Mucosa of stomach (tissue), 1 donor: ENCODE data around the gene SCYL3.
"Not testable (repeated sequence)": the region's sequence is repeated elsewhere in the genome, so short reads cannot be mapped to it uniquely, and the experiment has no call there.

Experiments
- H3K27me3 ChIP-seq: one replicate; pipeline ENCODE4 v1.7.0; 2013; ENCODE audit warnings: mild to moderate bottlenecking, low read length; ENCODE audit not compliant: control insufficient read depth, insufficient read depth
- H3K36me3 ChIP-seq: one replicate; pipeline ENCODE4 v1.7.0; 2013; ENCODE audit warnings: low read length; ENCODE audit not compliant: control insufficient read depth, insufficient read depth
- H3K4me1 ChIP-seq: one replicate; pipeline ENCODE4 v1.7.0; 2013; ENCODE audit warnings: mild to moderate bottlenecking, low read length; ENCODE audit not compliant: control insufficient read depth, insufficient read depth
- H3K4me3 ChIP-seq: one replicate; pipeline ENCODE4 v1.7.0; 2013; ENCODE audit warnings: low read length
- H3K9ac ChIP-seq: one replicate; pipeline ENCODE4 v1.7.0; 2013; ENCODE audit warnings: mild to moderate bottlenecking, low read length, moderate library complexity
- H3K9me3 ChIP-seq: one replicate; pipeline ENCODE4 v1.7.0; 2013; ENCODE audit warnings: mild to moderate bottlenecking, low read length, moderate library complexity; ENCODE audit not compliant: control insufficient read depth
- donor health status: Pancreatic carcinoma.

Gene SCYL3

GRCh38 chr1:169918927-169919326, 25.2 kb upstream of the SCYL3 start:
- Histone ChIP-seq H3K36me3 (no peaks in the 10 kb centered on the region), H3K4me1 (no peaks in the 10 kb centered on the region), H3K4me3 (no peak overlapping the region), H3K9ac (no peak overlapping the region), H3K9me3 (no peaks in the 10 kb centered on the region), H3K27me3 (no peaks in the 10 kb centered on the region)

GRCh38 chr1:169918220-169918619, 24.5 kb upstream of the SCYL3 start:
- H3K4me1 ChIP-seq, H3K4me3 ChIP-seq, H3K27me3 ChIP-seq, H3K9ac ChIP-seq, H3K36me3 ChIP-seq, H3K9me3 ChIP-seq: not testable (repeated sequence)

GRCh38 chr1:169915150-169915549, 21.5 kb upstream of the SCYL3 start:
- Histone ChIP-seq H3K4me1 (no peaks in the 10 kb centered on the region), H3K9me3 (no peaks in the 10 kb centered on the region), H3K4me3 (no peak overlapping the region), H3K9ac (no peak overlapping the region), H3K27me3 (no peaks in the 10 kb centered on the region), H3K36me3 (no peaks in the 10 kb centered on the region)

DNA sequence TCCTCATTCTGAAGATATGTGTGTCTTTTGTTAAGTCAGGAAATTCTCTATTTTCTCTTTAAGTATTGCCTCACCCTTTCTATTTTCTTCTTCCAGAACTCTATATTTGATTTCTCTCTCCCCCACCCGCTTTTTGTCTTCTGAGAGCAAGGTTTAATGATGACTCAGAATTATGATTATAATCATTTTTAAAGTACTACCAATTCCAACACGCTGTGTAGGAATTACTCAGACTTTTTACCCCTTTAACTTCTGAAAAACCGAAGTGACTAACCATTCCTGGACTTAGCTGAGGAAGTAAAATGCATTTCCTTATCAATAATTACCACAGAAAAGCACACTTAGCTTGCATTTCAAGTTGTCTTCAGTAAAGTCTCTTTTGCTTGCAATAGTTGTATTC, 20.8 kb upstream of the SCYL3 start:
- no peaks in the 10 kb centered on the region for H3K4me1 ChIP-seq
- no peaks in the 10 kb centered on the region for H3K9me3 ChIP-seq
- no peak overlapping the region for H3K9ac ChIP-seq
- H3K4me3 ChIP-seq = no peak overlapping the region
- H3K36me3 ChIP-seq = no peaks in the 10 kb centered on the region
- no peaks in the 10 kb centered on the region for H3K27me3 ChIP-seq

DNA sequence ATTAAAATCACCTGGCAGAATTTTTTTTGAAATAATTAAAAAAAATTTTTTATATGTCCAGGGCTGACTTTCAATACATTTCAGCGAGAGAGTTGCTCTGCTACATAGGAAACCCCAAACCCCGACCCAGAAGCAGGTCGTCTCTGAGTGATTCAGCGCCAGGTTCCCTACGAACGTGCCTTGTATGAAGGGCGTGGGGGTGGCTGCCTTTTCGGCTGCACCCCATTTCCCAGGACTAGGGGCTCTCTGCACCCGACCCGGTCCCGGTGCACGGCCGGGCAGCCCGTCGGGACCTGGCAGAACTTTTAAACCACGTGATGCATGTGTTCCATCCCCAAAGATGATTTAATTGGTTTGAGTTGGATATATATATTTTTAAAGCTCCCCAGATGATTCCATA, 15.8 kb upstream of the SCYL3 start:
- Histone ChIP-seq H3K4me3 (no peak overlapping the region), H3K9ac (no peak overlapping the region), H3K9me3 (no peaks in the 10 kb centered on the region), H3K4me1 (no peaks in the 10 kb centered on the region), H3K27me3 (no peaks in the 10 kb centered on the region), H3K36me3 (no peaks in the 10 kb centered on the region)

- Histone ChIP-seq H3K9me3 (no peaks in the 10 kb centered on the region), H3K36me3 (no peaks in the 10 kb centered on the region), H3K4me1 (no peaks in the 10 kb centered on the region), H3K9ac (no peak overlapping the region), H3K4me3 (no peak overlapping the region), H3K27me3 (no peaks in the 10 kb centered on the region)
Measured at GRCh38 chr1:169906938-169907337, 13.2 kb upstream of the SCYL3 start.

GRCh38 chr1:169904834-169905233, 11.1 kb upstream of the SCYL3 start:
- Histone ChIP-seq H3K36me3 (no peaks in the 10 kb centered on the region), H3K9ac (no peak overlapping the region), H3K4me1 (no peaks in the 10 kb centered on the region), H3K9me3 (no peaks in the 10 kb centered on the region), H3K27me3 (no peaks in the 10 kb centered on the region), H3K4me3 (no peak overlapping the region)

DNA sequence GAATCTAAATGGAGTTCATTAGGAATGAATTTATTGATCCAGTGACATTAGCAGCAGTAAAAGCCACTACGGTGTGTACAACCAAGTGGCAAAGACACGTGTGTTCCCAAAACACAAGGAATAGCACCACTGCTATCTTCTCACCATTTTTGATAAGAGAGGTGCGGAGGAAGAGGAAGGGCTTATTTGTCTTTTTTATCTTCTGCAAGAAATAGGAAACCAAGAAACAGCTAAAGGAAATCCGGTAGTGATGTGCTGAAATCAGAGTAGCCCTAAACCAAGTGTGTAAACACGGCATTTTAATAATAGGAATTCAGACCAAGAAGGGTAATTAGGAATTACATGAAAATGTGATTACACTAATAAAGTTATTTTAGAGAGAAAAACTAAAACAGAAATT, 9.1 kb upstream of the SCYL3 start:
- Histone ChIP-seq H3K36me3 (no peaks in the 10 kb centered on the region), H3K4me3 (no peak overlapping the region), H3K4me1 (no peaks in the 10 kb centered on the region), H3K9ac (no peak overlapping the region), H3K27me3 (no peaks in the 10 kb centered on the region), H3K9me3 (no peaks in the 10 kb centered on the region)

GRCh38 chr1:169901115-169901514, 7.4 kb upstream of the SCYL3 start:
- Histone ChIP-seq H3K36me3 (no peaks in the 10 kb centered on the region), H3K4me3 (no peak overlapping the region), H3K4me1 (no peaks in the 10 kb centered on the region), H3K9ac (no peak overlapping the region), H3K9me3 (no peaks in the 10 kb centered on the region), H3K27me3 (no peaks in the 10 kb centered on the region)

GRCh38 chr1:169900571-169900970, 6.9 kb upstream of the SCYL3 start:
- no peaks in the 10 kb centered on the region for H3K36me3 ChIP-seq
- no peaks in the 10 kb centered on the region for H3K9me3 ChIP-seq
- no peaks in the 10 kb centered on the region for H3K27me3 ChIP-seq
- H3K9ac ChIP-seq = no peak overlapping the region
- no peak overlapping the region for H3K4me3 ChIP-seq
- no peaks in the 10 kb centered on the region for H3K4me1 ChIP-seq

DNA sequence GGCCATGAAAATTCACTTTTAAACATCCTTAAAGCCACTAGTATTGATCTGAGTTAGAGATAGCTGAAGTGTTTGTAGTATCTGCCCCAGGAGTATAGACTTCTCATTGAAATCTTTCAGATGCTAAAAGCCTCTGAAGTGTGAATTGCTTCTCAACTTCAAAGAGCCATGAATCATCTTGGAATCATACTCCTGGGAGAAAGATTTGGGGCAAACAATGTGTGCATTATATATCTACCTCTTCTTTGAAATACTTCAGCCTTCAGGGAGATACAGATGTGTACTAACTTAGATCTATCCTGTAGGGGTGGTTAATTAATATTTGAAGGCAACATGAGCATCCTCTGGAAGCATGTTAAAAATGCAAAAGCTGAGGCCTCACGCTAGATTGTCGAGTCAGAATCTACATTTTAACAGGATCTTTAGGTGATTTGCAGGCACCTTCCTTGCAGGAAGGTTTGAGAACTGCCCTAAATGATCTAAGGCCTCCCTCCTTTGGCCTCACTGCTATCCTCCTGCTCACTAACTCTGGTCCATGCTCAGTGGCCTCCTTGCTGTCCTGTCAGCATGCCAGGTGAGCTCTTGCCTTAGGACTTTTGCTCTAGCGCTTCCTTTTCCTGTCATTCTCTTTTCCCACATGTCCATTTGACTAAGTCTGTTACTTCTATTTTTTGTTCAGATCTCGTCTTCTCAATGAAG, 6.0 kb upstream of the SCYL3 start:
- Histone ChIP-seq H3K4me3 (no peak overlapping the region), H3K4me1 (no peaks in the 10 kb centered on the region), H3K27me3 (no peaks in the 10 kb centered on the region), H3K36me3 (no peaks in the 10 kb centered on the region), H3K9me3 (no peaks in the 10 kb centered on the region), H3K9ac (no peak overlapping the region)

DNA sequence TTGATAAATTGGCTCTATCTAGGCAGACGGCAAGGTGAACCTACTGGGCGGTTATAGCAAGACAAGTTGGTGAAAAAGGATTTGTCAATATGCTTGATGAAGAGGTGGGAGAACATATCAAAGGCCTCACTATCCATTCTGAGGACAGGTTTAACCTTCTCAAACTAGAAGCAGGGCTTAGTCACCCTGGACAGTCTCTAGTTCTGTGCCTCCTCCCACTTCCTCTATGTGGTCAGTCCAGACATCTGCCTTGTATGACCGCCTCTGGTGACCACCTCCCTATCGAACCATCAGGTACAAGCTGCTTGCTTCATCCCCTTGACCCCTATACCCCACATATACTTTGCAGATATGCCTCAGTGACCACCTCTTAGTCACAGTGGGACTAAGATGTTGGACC, 2.3 kb upstream of the SCYL3 start:
- Histone ChIP-seq H3K9me3 (no peaks in the 10 kb centered on the region), H3K4me3 (no peak overlapping the region), H3K4me1 (peaks cover 14% of the 10 kb centered on the region), H3K9ac (no peak overlapping the region), H3K27me3 (no peaks in the 10 kb centered on the region), H3K36me3 (no peaks in the 10 kb centered on the region)
